ENCODE results near the gene EDC3. TPM values are rescaled to one million over a fixed set of nuclear protein-coding genes. Genes with fewer than 3 reads are reported as not detected.

EDC3 gene
- total and polyA plus RNA-seq, 2 experiments from 2014 or later, result 13.8 to 26.5 TPM

DNA sequence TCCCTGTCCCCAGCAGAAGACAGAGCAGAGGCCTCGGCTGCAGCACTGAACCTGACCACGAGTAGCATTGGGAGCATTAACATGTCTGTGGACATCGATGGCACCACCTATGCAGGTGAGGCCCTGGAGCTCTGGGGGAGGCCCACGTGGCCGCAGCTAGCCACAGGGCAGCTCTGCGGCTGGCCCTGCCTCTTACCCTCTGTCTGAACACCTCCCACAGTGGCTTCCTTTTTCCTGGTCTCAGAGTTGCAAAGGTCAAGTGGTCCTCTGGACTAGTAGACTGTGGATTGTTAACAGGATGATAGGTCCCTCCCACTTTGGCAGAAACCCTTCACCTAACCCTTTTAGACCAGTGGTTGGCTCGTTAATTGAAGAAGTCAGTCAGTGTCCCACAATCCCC is 102.7 kb downstream of the EDC3 start:
- DNase-seq (ENCODE audit: low spot score) (no peak), ATAC-seq (no peak)
- Histone ChIP-seq H2AFZ (no peak overlapping the region), H3K79me2 (replicated peaks; ENCODE audit: insufficient read depth) (no peaks in the 10 kb centered on the region), H3K4me2 (no peak overlapping the region), H3K27ac (ENCODE audit: low read depth) (no peak overlapping the region), H3K4me3 (no peak overlapping the region), H3K9me2 (ENCODE audit: insufficient read depth) (no peaks in the 10 kb centered on the region), H3K27me3 (ENCODE audit: insufficient read depth) (no peaks in the 10 kb centered on the region), H3K4me1 (ENCODE audit: insufficient read depth) (peaks cover 11% of the 10 kb centered on the region), H4K20me1 (replicated peaks; ENCODE audit: insufficient read depth) (peaks cover 22% of the 10 kb centered on the region), H3K36me3 (ENCODE audit: insufficient read depth) (peaks cover 26% of the 10 kb centered on the region), H3F3A (replicated peaks; ENCODE audit: low read depth) (peaks cover 26% of the 10 kb centered on the region)
- no peaks in the 10 kb centered on the region for H3K9me3 Mint-ChIP-seq
- H3K27ac Mint-ChIP-seq, result no peak overlapping the region
- H3K36me3 Mint-ChIP-seq (ENCODE audit: low read depth), result peaks cover 77% of the 10 kb centered on the region
- no peak overlapping the region for H3K4me3 Mint-ChIP-seq
- TF ChIP-seq EZH2 (IDR thresholded peaks at IDR 0.05; ENCODE audit: low read depth, unreplicated experiment) (no peak), ZNF114 (CRISPR knock-in tag; IDR thresholded peaks at IDR 0.05) (no peak), NANOG (IDR thresholded peaks at IDR 0.05; ENCODE audit: borderline replicate concordance) (no peak), JUNB (IDR thresholded peaks at IDR 0.05; ENCODE audit: unreplicated experiment) (no peak), STAT1 (IDR thresholded peaks at IDR 0.05; ENCODE audit: unreplicated experiment) (no peak), CREB1 (CRISPR knock-in tag; IDR thresholded peaks at IDR 0.05; ENCODE audit: low read depth) (no peak), EZH2phosphoT487 (IDR thresholded peaks at IDR 0.05; ENCODE audit: unreplicated experiment) (no peak), POLR2AphosphoS5 (IDR thresholded peaks at IDR 0.05; ENCODE audit: low read depth) (no peak), ZNF331 (CRISPR knock-in tag; IDR thresholded peaks at IDR 0.05; ENCODE audit: low read depth) (no peak)
- TF ChIP-seq, protein P1, sequence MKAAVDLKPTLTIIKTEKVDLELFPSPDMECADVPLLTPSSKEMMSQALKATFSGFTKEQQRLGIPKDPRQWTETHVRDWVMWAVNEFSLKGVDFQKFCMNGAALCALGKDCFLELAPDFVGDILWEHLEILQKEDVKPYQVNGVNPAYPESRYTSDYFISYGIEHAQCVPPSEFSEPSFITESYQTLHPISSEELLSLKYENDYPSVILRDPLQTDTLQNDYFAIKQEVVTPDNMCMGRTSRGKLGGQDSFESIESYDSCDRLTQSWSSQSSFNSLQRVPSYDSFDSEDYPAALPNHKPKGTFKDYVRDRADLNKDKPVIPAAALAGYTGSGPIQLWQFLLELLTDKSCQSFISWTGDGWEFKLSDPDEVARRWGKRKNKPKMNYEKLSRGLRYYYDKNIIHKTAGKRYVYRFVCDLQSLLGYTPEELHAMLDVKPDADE (IDR thresholded peaks at IDR 0.05), result no peak
- TF ChIP-seq, protein P2, sequence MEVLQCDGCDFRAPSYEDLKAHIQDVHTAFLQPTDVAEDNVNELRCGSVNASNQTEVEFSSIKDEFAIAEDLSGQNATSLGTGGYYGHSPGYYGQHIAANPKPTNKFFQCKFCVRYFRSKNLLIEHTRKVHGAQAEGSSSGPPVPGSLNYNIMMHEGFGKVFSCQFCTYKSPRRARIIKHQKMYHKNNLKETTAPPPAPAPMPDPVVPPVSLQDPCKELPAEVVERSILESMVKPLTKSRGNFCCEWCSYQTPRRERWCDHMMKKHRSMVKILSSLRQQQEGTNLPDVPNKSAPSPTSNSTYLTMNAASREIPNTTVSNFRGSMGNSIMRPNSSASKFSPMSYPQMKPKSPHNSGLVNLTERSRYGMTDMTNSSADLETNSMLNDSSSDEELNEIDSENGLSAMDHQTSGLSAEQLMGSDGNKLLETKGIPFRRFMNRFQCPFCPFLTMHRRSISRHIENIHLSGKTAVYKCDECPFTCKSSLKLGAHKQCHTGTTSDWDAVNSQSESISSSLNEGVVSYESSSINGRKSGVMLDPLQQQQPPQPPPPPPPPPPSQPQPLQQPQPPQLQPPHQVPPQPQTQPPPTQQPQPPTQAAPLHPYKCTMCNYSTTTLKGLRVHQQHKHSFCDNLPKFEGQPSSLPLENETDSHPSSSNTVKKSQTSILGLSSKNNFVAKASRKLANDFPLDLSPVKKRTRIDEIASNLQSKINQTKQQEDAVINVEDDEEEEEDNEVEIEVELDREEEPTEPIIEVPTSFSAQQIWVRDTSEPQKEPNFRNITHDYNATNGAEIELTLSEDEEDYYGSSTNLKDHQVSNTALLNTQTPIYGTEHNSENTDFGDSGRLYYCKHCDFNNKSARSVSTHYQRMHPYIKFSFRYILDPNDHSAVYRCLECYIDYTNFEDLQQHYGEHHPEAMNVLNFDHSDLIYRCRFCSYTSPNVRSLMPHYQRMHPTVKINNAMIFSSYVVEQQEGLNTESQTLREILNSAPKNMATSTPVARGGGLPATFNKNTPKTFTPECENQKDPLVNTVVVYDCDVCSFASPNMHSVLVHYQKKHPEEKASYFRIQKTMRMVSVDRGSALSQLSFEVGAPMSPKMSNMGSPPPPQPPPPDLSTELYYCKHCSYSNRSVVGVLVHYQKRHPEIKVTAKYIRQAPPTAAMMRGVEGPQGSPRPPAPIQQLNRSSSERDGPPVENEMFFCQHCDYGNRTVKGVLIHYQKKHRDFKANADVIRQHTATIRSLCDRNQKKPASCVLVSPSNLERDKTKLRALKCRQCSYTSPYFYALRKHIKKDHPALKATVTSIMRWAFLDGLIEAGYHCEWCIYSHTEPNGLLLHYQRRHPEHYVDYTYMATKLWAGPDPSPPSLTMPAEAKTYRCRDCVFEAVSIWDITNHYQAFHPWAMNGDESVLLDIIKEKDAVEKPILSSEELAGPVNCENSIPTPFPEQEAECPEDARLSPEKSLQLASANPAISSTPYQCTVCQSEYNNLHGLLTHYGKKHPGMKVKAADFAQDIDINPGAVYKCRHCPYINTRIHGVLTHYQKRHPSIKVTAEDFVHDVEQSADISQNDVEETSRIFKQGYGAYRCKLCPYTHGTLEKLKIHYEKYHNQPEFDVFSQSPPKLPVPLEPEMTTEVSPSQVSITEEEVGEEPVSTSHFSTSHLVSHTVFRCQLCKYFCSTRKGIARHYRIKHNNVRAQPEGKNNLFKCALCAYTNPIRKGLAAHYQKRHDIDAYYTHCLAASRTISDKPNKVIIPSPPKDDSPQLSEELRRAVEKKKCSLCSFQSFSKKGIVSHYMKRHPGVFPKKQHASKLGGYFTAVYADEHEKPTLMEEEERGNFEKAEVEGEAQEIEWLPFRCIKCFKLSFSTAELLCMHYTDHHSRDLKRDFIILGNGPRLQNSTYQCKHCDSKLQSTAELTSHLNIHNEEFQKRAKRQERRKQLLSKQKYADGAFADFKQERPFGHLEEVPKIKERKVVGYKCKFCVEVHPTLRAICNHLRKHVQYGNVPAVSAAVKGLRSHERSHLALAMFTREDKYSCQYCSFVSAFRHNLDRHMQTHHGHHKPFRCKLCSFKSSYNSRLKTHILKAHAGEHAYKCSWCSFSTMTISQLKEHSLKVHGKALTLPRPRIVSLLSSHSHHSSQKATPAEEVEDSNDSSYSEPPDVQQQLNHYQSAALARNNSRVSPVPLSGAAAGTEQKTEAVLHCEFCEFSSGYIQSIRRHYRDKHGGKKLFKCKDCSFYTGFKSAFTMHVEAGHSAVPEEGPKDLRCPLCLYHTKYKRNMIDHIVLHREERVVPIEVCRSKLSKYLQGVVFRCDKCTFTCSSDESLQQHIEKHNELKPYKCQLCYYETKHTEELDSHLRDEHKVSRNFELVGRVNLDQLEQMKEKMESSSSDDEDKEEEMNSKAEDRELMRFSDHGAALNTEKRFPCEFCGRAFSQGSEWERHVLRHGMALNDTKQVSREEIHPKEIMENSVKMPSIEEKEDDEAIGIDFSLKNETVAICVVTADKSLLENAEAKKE (CRISPR knock-in tag; IDR thresholded peaks at IDR 0.05), result no peak
- TF ChIP-seq, protein P3, sequence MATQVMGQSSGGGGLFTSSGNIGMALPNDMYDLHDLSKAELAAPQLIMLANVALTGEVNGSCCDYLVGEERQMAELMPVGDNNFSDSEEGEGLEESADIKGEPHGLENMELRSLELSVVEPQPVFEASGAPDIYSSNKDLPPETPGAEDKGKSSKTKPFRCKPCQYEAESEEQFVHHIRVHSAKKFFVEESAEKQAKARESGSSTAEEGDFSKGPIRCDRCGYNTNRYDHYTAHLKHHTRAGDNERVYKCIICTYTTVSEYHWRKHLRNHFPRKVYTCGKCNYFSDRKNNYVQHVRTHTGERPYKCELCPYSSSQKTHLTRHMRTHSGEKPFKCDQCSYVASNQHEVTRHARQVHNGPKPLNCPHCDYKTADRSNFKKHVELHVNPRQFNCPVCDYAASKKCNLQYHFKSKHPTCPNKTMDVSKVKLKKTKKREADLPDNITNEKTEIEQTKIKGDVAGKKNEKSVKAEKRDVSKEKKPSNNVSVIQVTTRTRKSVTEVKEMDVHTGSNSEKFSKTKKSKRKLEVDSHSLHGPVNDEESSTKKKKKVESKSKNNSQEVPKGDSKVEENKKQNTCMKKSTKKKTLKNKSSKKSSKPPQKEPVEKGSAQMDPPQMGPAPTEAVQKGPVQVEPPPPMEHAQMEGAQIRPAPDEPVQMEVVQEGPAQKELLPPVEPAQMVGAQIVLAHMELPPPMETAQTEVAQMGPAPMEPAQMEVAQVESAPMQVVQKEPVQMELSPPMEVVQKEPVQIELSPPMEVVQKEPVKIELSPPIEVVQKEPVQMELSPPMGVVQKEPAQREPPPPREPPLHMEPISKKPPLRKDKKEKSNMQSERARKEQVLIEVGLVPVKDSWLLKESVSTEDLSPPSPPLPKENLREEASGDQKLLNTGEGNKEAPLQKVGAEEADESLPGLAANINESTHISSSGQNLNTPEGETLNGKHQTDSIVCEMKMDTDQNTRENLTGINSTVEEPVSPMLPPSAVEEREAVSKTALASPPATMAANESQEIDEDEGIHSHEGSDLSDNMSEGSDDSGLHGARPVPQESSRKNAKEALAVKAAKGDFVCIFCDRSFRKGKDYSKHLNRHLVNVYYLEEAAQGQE (IDR thresholded peaks at IDR 0.05; ENCODE audit: unreplicated experiment), result no peak
- TF ChIP-seq, protein P4, sequence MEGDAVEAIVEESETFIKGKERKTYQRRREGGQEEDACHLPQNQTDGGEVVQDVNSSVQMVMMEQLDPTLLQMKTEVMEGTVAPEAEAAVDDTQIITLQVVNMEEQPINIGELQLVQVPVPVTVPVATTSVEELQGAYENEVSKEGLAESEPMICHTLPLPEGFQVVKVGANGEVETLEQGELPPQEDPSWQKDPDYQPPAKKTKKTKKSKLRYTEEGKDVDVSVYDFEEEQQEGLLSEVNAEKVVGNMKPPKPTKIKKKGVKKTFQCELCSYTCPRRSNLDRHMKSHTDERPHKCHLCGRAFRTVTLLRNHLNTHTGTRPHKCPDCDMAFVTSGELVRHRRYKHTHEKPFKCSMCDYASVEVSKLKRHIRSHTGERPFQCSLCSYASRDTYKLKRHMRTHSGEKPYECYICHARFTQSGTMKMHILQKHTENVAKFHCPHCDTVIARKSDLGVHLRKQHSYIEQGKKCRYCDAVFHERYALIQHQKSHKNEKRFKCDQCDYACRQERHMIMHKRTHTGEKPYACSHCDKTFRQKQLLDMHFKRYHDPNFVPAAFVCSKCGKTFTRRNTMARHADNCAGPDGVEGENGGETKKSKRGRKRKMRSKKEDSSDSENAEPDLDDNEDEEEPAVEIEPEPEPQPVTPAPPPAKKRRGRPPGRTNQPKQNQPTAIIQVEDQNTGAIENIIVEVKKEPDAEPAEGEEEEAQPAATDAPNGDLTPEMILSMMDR (conservative IDR thresholded peaks at IDR 0.05; ENCODE audit: low read depth in 2 of 2), result no peak
- H3K4me1 Mint-ChIP-seq, result peaks cover 14% of the 10 kb centered on the region
- H3K27me3 Mint-ChIP-seq (ENCODE audit: insufficient read depth, low read depth, poor library complexity), result peaks cover 3% of the 10 kb centered on the region

All from GM23338 (cell line).